HepG2 (cell line): ENCODE measurements around the gene RAPGEF2. TPM values are rescaled to one million over a fixed set of nuclear protein-coding genes. Genes with fewer than 3 reads are reported as not detected.

ENCODE experiments used
- ATAC-seq: fragments of 200-7000 bp; cut with Tn5 transposase; 3 replicates; pipeline ENCODE4 v1.9.1; 2020; ENCODE audit warnings: mild to moderate bottlenecking, moderate library complexity
- BruUV-seq: library from RNA; stranded (reverse); fragments of 400-500 nt; replicated peaks from 2 replicates; lab custom pipeline; 2021; lab: Mats Ljungman, UMichigan
- CTCF ChIA-PET: fragments of 300-600 bp; formaldehyde crosslinking; extraction: SDS; loops from one replicate; lab custom pipeline; 2021; ENCODE audit warnings: low total read pairs, inconsistent platforms, low intra/inter-chr PET ratio; lab: Yijun Ruan, JAX
- POLR2A ChIA-PET: fragments of 350-600 bp; sonication (Branson Sonifier 250); formaldehyde crosslinking; loops from one replicate; lab custom pipeline; 2020; ENCODE audit warnings: antibody characterized with exemption, inconsistent platforms; lab: Yijun Ruan, JAX
- DNase-seq: peaks from one replicate; pipeline ENCODE4 v3.0.0-alpha.2; 2015; ENCODE audit warnings: low spot score
- FAIRE-seq: peaks from 3 replicates; lab custom pipeline; 2011; peaks lifted over from hg19 to GRCh38; lab: Jason Lieb, UNC
- H2AFZ ChIP-seq: one replicate; pipeline ENCODE4 v1.6.1; 2011; ENCODE audit warnings: low read length, inconsistent platforms
- H3K27ac ChIP-seq: fragments of 300-600 bp; 3 replicates; pipeline ENCODE4 v1.8.0; 2011; ENCODE audit warnings: mixed run types, mild to moderate bottlenecking, mixed read lengths, low read length, inconsistent platforms; ENCODE audit not compliant: insufficient read depth; ENCODE audit errors: extremely low read length
- H3K27me3 ChIP-seq, 2 experiments: fragments of 200-600 bp in 1 of 2; 2 replicates in 1 of 2; 3 replicates in 1 of 2; pipeline versions ENCODE4 v1.6.0 to v1.8.0; 2011; ENCODE audit warnings: low read length in 2 of 2, mild to moderate bottlenecking in 2 of 2, moderate library complexity in 2 of 2, inconsistent platforms in 1 of 2; ENCODE audit not compliant: insufficient read depth in 2 of 2, control insufficient read depth in 1 of 2
- H3K36me3 ChIP-seq, 2 experiments: fragments of 200-600 bp in 1 of 2; replicated peaks in 1 of 2; 2 replicates in 1 of 2; 3 replicates in 1 of 2; pipeline versions ENCODE4 v1.5.1 to v1.8.0; 2011; ENCODE audit warnings: low read length in 2 of 2, inconsistent platforms in 1 of 2; ENCODE audit not compliant: insufficient read depth in 2 of 2, control insufficient read depth in 1 of 2
- H3K4me1 ChIP-seq: 2 replicates; pipeline ENCODE4 v1.5.1; 2012; ENCODE audit warnings: low read length, inconsistent platforms; ENCODE audit not compliant: insufficient read depth
- H3K4me2 ChIP-seq: 2 replicates; pipeline ENCODE4 v1.6.0; 2011; ENCODE audit warnings: low read depth, low read length, inconsistent platforms
- H3K4me3 ChIP-seq, 3 experiments: fragments of 200-600 bp in 1 of 3; sonication (generic), shearing (Covaris generic) in 1 of 3; replicated peaks in 1 of 3; 2 replicates each; pipeline ENCODE4 v1.5.1; 2011 to 2016; ENCODE audit warnings: low read length in 3 of 3, inconsistent platforms in 2 of 3, low read depth in 2 of 3, mild to moderate bottlenecking in 2 of 3, control low read depth in 1 of 3, mixed read lengths in 1 of 3; ENCODE audit not compliant: insufficient read depth in 1 of 3
- H3K79me2 ChIP-seq: one replicate; pipeline ENCODE4 v1.6.1; 2011; ENCODE audit warnings: low read length, inconsistent platforms; ENCODE audit not compliant: insufficient read depth
- H3K9ac ChIP-seq: 2 replicates; pipeline ENCODE4 v1.6.0; 2011; ENCODE audit warnings: mild to moderate bottlenecking, low read depth, low read length, inconsistent platforms; ENCODE audit not compliant: insufficient read depth
- H3K9me3 ChIP-seq: 2 replicates; pipeline ENCODE4 v1.5.1; 2012; ENCODE audit warnings: mild to moderate bottlenecking, low read length
- H4K20me1 ChIP-seq: 2 replicates; pipeline ENCODE4 v1.6.0; 2011; ENCODE audit warnings: inconsistent platforms, mild to moderate bottlenecking, low read length, moderate library complexity; ENCODE audit not compliant: insufficient read depth
- HHEX ChIP-seq: IDR thresholded peaks from 2 replicates; pipeline ENCODE4 v1.6.1; 2016; ENCODE audit warnings: control low read depth
- IKZF5 ChIP-seq: IDR thresholded peaks from 2 replicates; pipeline ENCODE4 v1.6.1; 2018; ENCODE audit warnings: missing genetic modification reagents, mild to moderate bottlenecking, missing compliant biosample characterization
- PRDM4 ChIP-seq: sonication (generic); formaldehyde crosslinking; IDR thresholded peaks from 2 replicates; pipeline ENCODE4 v1.9.0; 2021; ENCODE audit warnings: missing genetic modification reagents, borderline replicate concordance
- ZBTB42 ChIP-seq: sonication (generic); formaldehyde crosslinking; IDR thresholded peaks from 2 replicates; pipeline ENCODE4 v1.5.0; 2020; ENCODE audit warnings: mild to moderate bottlenecking, missing genetic modification reagents
- ZBTB7B ChIP-seq: sonication (generic); formaldehyde crosslinking; IDR thresholded peaks from 2 replicates; pipeline ENCODE4 v1.4.0; 2020; ENCODE audit warnings: missing genetic modification reagents
- ZFP37 ChIP-seq: sonication (generic); formaldehyde crosslinking; IDR thresholded peaks from 2 replicates; pipeline ENCODE4 v1.4.0; 2020; ENCODE audit warnings: missing genetic modification reagents, borderline replicate concordance
- ZMAT5 ChIP-seq: sonication (generic); formaldehyde crosslinking; IDR thresholded peaks from 2 replicates; pipeline ENCODE4 v1.5.0; 2020; ENCODE audit warnings: mild to moderate bottlenecking, low read depth, missing genetic modification reagents, borderline replicate concordance
- ZNF354B ChIP-seq: sonication (generic); formaldehyde crosslinking; IDR thresholded peaks from 2 replicates; pipeline ENCODE4 v1.8.0; 2022; ENCODE audit warnings: mild to moderate bottlenecking, missing genetic modification reagents
- WGBS: methylation state at CpG from one replicate; pipeline ENCODE4 v1.1.6; 2017; ENCODE audit warnings: low lambda C conversion rate; 5-methylcytosine and 5-hydroxymethylcytosine counted together
- in situ Hi-C: cut with HindIII; loops from 2 replicates; pipeline ENCODE4 v1.10.0; 2017; ENCODE audit warnings: low pct_unique_long_range_greater_than_20kb; ENCODE audit not compliant: extremely low pct_ligation_motif_present
- intact Hi-C: fragments of 100-400 bp; cut with micrococcal nuclease; formaldehyde crosslinking; loops from one replicate; pipeline ENCODE4 v1.10.0; 2022; ENCODE audit not compliant: unreplicated experiment
- polyA plus RNA-seq, 8 experiments: library from polyadenylated mRNA; depleted of rRNA in 3 of 8; stranded (reverse) in 7 of 8; unstranded in 1 of 8; fragments of >200 nt; fragmentation: Illumina TruSeq in 4 of 8; extraction: Trizol in 4 of 8; gene quantifications; 2 replicates each; pipeline versions ENCODE4 v1.2.1 to v1.2.3, GENCODE V29; 2011 to 2016; ENCODE audit warnings: low read depth in 4 of 8, missing spikeins in 1 of 8, mixed read lengths in 1 of 8; ENCODE audit not compliant: insufficient read depth in 1 of 8
- total RNA-seq, 5 experiments: library from RNA; depleted of rRNA; stranded (reverse); fragments of >200 nt; fragmentation: Illumina TruSeq; extraction: Trizol; gene quantifications; 2 replicates each; pipeline ENCODE4 v1.2.3, GENCODE V29; 2016; ENCODE audit warnings: low read depth in 1 of 5
- TF ChIP-seq, protein P1 (sequence below): sonication (generic); formaldehyde crosslinking; IDR thresholded peaks from 2 replicates; pipeline ENCODE4 v1.4.0; 2020; ENCODE audit warnings: mild to moderate bottlenecking, missing genetic modification reagents

The RAPGEF2 gene
- total and polyA plus RNA-seq, 2 of the 13 experiments (the other 11 are each of a cell fraction or from before 2014, with no cell fraction given) = 19.2 to 23.0 TPM

- BruUV-seq = no TSS peak
- intact Hi-C loops = no loop called here
- ChIA-PET POLR2A (no interaction called here), CTCF (no interaction called here)
- Histone ChIP-seq H3K27ac (no peak overlapping the region), H3K4me2 (no peak overlapping the region), H3K4me3 (no peak overlapping the region), H2AFZ (no peak overlapping the region), H3K36me3 (peaks cover 0 to 6% of the 10 kb centered on the region in 2 experiments; a peak in 1 of 5 replicates), H3K9me3 (no peaks in the 10 kb centered on the region), H3K79me2 (peaks cover 2% of the 10 kb centered on the region), H3K4me1 (peaks cover 13% of the 10 kb centered on the region), H3K9ac (no peak overlapping the region), H4K20me1 (no peaks in the 10 kb centered on the region), H3K27me3 (no peaks in the 10 kb centered on the region)
- TF ChIP-seq ZBTB42 (CRISPR knock-in tag) (no peak), IKZF5 (CRISPR knock-in tag) (no peak), ZNF354B (CRISPR knock-in tag) (no peak), PRDM4 (CRISPR knock-in tag) (no peak), HHEX (CRISPR knock-in tag) (no peak), ZFP37 (no peak), ZBTB7B (CRISPR knock-in tag) (no peak), ZMAT5 (CRISPR knock-in tag) (no peak)
- TF ChIP-seq, protein P1, sequence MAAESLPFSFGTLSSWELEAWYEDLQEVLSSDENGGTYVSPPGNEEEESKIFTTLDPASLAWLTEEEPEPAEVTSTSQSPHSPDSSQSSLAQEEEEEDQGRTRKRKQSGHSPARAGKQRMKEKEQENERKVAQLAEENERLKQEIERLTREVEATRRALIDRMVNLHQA (CRISPR knock-in tag) = no peak
- 92% methylated on average over 7 of the region's 7 CpGs for WGBS
- ATAC-seq = no peak
- in situ Hi-C loops = no loop called here
- no peak for FAIRE-seq
- no peak for DNase-seq
Observed at GRCh38 chr4:159212675-159213293, 109.9 kb downstream of the RAPGEF2 start.
